Measurements from ENCODE around the gene CD1D.
"Not testable (repeated sequence)": the region's sequence is repeated elsewhere in the genome, so short reads cannot be mapped to it uniquely, and the experiment has no call there.

The CD1D gene

GRCh38 chr1:158154501-158154900 is 26.2 kb upstream of the CD1D start:
- no peak overlapping the region for H3K4me3 ChIP-seq (ENCODE audit: low read length)
- TF ChIP-seq ZNF274 (IDR thresholded peaks at IDR 0.05; ENCODE audit: low read depth, low read length): no peak

- no peak for TF ChIP-seq ZNF274 (IDR thresholded peaks at IDR 0.05; ENCODE audit: low read depth, low read length)
These were observed 25.0 kb upstream of the CD1D start for GRCh38 chr1:158155673-158156072.

GRCh38 chr1:158159597-158159996 is 21.1 kb upstream of the CD1D start:
- H3K4me3 ChIP-seq (ENCODE audit: low read length): no peak overlapping the region
- TF ChIP-seq ZNF274 (IDR thresholded peaks at IDR 0.05; ENCODE audit: low read depth, low read length): no peak

More at GRCh38 chr1:158155673-158156072, 25.0 kb upstream of the CD1D start:
- H3K4me3 ChIP-seq (ENCODE audit: low read length): no peak overlapping the region

- no peak for TF ChIP-seq ZNF274 (IDR thresholded peaks at IDR 0.05; ENCODE audit: low read depth, low read length)
- no peak overlapping the region for H3K4me3 ChIP-seq (ENCODE audit: low read length)
These were observed 19.2 kb upstream of the CD1D start for GRCh38 chr1:158161446-158161845.

GRCh38 chr1:158163000-158163947 is 17.4 kb upstream of the CD1D start:
- TF ChIP-seq ZNF274 (IDR thresholded peaks at IDR 0.05; ENCODE audit: low read depth, low read length): no peak
- H3K4me3 ChIP-seq (ENCODE audit: low read length): peak overlapping the region; percentile 23; the same call in 1 of the 2 replicates

- no peak for TF ChIP-seq ZNF274 (IDR thresholded peaks at IDR 0.05; ENCODE audit: low read depth, low read length)
These were observed 11.6 kb upstream of the CD1D start for GRCh38 chr1:158169105-158169504.

GRCh38 chr1:158175915-158176314 is 4.8 kb upstream of the CD1D start:
- H3K4me3 ChIP-seq (ENCODE audit: low read length): not testable (repeated sequence)

More at GRCh38 chr1:158169105-158169504, 11.6 kb upstream of the CD1D start:
- no peak overlapping the region for H3K4me3 ChIP-seq (ENCODE audit: low read length)

- no peak for TF ChIP-seq ZNF274 (IDR thresholded peaks at IDR 0.05; ENCODE audit: low read depth, low read length)
- no peak overlapping the region for H3K4me3 ChIP-seq (ENCODE audit: low read length)
These were observed 4.3 kb upstream of the CD1D start for GRCh38 chr1:158176399-158176798.

DNA sequence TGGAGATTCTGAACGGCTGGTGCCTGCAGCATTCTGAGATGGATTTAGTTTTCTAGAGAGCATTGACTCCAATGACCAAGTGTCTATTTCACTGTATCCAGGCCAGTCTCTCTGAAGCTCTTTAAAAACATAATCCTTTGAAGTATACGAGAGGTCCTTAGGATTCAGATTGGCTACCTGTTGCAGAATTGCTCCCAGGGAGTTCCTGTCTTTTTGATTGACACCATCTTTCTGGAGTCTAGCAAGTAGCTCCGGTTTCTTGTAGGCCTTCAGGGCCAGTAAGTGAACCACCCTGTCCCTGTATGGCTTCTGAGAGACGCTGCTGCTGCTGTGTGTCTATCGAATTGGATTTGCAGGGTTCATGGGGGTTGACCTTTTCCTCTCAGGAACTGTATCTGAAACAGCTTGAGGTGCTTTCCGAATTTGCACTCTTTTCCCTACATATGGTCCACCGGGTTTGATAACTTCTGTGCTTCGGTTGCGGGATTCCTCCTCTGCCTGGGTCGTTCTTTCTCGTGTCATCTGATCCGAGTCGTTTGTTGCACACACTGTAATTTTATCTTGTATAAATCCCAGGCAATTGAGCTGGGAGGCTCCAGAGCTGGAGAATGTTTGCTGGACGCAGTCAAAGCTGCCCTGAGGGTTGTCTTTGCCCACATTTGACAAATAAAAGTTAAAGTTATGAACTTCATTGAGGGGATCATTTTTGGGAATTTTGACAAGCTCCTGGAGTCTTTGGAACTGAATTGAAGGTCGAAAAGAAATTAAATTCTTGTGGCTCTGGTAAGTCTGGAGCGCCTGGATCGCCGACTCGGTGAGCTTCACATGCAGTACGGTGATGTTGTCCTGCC is 3.6 kb upstream of the CD1D start:
- H3K4me3 ChIP-seq (ENCODE audit: low read length): not testable (repeated sequence)

DNA sequence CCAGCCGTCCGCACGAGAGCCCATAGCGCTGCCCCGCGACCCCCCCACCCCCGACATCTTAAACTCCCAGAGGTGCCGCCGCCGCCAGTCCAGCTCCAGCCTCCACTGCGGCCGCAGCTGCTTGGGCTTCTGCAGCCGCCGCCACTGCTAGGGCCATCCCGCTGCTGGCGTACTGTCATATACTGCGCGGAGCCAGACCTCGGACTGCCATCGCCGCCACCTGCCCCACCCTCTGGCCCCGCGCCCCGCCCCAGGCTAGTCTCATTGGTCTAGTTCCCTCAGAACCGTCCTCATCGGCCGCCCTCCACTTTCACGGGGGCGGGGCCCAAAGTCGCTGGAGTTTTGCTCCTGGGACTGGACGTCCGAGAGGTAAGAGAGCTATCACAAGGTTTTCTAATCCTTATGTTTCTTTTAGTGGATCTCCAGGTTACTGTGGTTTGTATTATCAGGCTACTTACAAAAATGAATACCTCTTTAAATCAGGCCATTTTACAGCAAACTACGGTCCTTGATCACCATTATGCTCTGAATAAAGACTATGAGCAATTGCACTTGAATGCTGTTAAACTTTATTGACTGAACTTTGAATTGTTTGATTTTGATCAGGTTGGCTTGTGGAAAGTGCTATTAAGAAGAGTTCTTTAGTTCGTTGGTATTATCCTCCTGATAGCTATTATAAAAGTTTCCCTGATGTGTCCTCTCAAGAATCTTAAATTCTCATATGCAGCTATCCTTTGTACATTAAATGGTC is 2.8 kb upstream of the CD1D start:
- no peak for TF ChIP-seq ZNF274 (IDR thresholded peaks at IDR 0.05; ENCODE audit: low read depth, low read length)
- H3K4me3 ChIP-seq (ENCODE audit: low read length): no peak overlapping the region

DNA sequence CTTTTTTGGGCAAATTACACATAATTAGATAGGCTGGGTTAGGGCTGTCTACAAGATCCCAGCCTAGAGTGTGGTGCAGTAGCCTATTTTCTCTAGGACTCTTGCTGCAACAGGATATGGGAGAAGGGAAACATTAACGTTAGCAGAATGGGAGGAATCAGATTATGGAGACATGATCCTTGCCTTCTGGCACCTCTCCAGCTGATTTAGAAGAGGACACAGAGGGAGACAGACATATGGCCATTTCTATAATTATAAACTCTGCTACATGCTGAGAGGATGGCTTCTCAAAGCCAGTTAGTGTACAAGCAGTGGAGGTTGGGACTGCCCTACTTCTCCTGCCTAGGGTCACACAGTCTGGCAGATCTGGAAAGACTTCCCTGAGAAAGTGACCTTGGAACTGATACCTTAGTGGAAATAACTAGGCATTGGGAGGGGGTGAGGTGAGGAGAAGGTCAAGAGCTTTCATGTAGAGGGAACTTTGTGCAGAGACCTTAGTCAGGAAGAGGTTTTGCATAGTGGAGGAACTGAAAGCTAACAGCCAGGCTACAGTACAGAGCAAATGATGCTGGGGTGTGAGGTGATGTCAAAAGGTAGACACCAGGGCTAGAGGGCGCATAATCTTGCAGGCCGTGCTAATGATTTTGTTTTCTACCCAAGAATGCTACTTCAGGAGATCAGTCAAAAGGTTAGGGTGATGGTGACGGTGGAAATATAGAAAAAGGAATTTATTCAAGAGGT is 1.2 kb upstream of the CD1D start:
- TF ChIP-seq ZNF274 (IDR thresholded peaks at IDR 0.05; ENCODE audit: low read depth, low read length): no peak

DNA sequence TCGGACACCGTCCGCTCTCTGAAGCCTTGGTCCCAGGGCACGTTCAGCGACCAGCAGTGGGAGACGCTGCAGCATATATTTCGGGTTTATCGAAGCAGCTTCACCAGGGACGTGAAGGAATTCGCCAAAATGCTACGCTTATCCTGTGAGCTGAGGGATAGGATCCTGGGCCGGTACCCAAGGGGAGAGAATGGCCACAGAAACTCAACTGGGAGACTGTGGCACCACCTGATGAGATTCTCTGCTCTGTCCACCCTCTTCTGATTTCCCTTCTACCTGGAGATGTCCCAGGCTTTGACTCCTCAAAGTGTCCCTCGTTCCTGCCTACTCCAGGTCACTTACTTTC is 855 bp downstream of the CD1D start:
- no peak for TF ChIP-seq ZNF274 (IDR thresholded peaks at IDR 0.05; ENCODE audit: low read depth, low read length)
- no peak overlapping the region; the same call in 1 of the 2 replicates for H3K4me3 ChIP-seq (ENCODE audit: low read length)

More for the DNA sequence above, 1.2 kb upstream of the CD1D start:
- no peak overlapping the region for H3K4me3 ChIP-seq (ENCODE audit: low read length)

- H3K4me3 ChIP-seq (ENCODE audit: low read length): no peak overlapping the region
- TF ChIP-seq ZNF274 (IDR thresholded peaks at IDR 0.05; ENCODE audit: low read depth, low read length): no peak
These were observed 5.1 kb downstream of the CD1D start for GRCh38 chr1:158185770-158186169.
